ENCODE data around the gene MVD. TPM values are rescaled to one million over a fixed set of nuclear protein-coding genes. Genes with fewer than 3 reads are reported as not detected.

Gene MVD
- total RNA-seq, 1 donor from 2014 or later = 76.2 TPM

DNA sequence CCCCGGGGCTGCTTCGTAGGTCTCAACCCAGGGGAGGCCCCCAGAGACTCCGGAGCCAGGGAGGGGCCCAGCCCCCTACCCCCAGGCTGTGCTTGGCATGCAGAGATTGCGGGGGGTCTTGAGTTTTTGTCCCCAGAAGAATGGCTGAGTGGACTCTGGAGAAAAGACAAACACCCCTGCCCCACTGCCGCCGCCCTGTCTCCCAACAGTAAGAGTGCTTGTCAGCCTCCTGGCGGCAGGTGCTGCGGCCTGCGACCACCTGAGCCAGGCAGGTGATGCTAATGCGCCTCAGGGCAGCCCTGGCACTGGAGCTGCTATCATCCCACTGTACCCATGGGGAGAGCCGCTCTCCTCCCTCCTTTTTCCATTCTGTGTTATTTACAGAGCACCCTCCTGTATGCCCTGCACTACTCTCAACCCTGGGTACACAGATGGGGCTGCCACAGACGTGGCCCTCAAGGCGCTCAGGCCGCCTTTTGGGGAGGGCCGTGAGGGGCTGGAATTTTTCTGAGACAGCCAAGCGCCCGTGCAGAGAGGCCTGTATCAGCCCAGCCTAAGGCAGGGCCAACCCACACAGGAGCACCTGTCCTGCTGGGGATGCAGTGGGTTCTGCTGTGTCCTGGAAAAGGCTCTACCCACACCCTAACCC, 27.1 kb downstream of the MVD start:
- TF ChIP-seq, protein P1, sequence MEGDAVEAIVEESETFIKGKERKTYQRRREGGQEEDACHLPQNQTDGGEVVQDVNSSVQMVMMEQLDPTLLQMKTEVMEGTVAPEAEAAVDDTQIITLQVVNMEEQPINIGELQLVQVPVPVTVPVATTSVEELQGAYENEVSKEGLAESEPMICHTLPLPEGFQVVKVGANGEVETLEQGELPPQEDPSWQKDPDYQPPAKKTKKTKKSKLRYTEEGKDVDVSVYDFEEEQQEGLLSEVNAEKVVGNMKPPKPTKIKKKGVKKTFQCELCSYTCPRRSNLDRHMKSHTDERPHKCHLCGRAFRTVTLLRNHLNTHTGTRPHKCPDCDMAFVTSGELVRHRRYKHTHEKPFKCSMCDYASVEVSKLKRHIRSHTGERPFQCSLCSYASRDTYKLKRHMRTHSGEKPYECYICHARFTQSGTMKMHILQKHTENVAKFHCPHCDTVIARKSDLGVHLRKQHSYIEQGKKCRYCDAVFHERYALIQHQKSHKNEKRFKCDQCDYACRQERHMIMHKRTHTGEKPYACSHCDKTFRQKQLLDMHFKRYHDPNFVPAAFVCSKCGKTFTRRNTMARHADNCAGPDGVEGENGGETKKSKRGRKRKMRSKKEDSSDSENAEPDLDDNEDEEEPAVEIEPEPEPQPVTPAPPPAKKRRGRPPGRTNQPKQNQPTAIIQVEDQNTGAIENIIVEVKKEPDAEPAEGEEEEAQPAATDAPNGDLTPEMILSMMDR (conservative IDR thresholded peaks at IDR 0.05; ENCODE audit: low read depth, low read length) = no peak
- no peak for DNase-seq (ENCODE audit: low read depth)
- H3K4me3 ChIP-seq (ENCODE audit: low read depth, low read length) = no peak overlapping the region

DNA sequence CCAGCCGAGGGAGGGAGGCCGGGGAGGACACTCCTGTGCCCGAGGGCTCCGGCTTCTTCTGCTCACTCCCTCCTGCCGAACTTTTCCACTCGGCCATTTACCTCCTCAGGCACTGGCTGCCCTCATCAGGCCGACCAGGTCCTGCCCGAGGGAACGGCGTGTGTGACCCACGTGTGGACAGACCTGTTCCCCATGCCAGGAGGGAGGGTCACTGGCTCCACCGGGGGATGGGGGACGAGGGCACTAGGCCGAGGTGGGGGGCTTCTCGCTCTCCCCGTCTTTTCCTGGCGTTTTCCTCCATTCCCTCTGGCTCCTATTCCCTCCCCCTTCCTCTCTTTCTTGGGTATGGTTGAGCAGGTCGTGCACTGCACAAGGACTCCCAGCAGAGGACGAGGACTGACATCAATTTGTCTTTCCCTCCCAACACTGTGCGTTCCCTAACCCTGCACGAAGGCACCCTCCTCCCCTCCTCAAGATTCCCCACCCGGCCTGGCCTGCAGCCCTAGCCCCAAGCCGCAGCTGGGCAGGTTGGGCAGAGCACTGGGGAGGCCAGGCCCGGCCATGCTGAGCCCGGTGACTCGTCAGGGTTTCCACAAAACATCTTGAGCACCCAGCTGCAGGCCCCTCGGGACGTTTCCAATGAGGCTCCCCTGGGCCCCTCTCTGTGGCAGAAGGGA, 27.8 kb downstream of the MVD start:
- no peak for DNase-seq (ENCODE audit: low read depth)
- TF ChIP-seq, protein P1 (conservative IDR thresholded peaks at IDR 0.05; ENCODE audit: low read depth, low read length) = no peak
- peak overlapping the region; percentile 48 for H3K4me3 ChIP-seq (ENCODE audit: low read depth, low read length)

DNA sequence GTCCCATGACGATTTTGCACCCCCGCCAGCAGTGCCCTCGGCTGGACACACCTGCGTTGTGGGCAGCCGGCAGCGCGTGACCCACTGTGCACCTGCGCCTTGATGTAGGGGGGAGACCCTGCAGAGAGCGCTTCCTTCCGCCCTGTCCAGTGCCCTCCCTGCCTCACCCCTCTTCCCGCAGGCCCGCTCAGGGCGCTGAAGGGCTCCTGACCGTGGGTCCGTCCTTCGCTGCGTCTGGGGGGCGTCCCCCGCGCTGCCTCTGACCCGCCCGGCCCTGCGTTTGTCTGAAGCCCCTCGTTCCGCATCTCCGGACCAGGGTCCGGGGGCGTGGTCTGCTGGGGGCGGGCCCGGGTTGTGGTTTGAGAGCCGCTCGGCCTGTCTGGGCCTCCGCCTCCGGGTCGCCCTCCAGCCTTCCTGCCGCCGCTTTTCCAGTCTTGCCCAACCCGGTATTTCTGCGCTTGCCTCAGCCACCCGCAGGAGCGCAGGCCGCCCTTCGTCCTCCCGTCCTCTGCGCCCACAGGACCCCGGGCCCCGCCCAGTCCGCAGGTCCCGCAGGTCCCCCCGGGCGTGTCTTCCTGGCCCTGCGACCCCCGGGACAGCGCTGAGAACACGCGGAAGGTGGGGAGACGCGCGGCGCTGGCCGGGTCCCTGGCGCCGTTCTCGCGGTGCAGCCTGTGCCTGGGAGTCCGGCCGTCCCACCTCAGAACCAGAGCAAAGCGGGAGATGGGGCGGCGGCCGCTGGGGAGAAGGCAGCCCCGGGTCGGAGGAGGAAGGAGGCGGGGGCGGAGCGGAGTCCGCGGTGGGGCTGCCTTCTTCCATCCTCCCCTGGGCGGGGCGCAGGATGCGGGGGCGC, 28.5 kb downstream of the MVD start:
- TF ChIP-seq, protein P1 (conservative IDR thresholded peaks at IDR 0.05; ENCODE audit: low read depth, low read length) = no peak
- peak overlapping the region; percentile 48 for H3K4me3 ChIP-seq (ENCODE audit: low read depth, low read length)
- no peak for DNase-seq (ENCODE audit: low read depth)

DNA sequence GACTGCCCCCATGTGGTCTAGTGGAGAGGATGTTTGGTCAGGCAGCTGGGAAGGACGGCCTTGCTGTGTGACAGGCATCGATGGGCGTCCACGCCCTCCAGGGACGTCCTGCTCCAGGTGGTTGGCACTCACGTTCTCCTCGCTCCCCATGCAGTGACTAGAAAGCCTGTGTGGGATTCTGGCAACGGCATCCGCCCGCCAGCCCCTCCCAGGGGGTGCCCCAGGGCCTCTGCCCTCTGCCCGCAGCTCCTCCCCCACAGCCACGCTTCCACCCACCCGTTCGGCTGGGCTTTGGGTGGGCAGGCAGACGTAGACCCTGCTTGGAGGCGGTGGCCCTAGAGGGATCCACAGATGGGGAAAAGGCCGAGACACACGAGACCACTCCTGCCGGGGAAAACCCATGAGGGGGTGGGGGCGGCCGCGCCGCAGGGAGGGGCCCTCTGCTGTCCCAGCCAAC, 29.2 kb downstream of the MVD start:
- peak overlapping the region; percentile 48 for H3K4me3 ChIP-seq (ENCODE audit: low read depth, low read length)
- TF ChIP-seq, protein P1 (conservative IDR thresholded peaks at IDR 0.05; ENCODE audit: low read depth, low read length) = peak; percentile 41
- no peak for DNase-seq (ENCODE audit: low read depth)

DNA sequence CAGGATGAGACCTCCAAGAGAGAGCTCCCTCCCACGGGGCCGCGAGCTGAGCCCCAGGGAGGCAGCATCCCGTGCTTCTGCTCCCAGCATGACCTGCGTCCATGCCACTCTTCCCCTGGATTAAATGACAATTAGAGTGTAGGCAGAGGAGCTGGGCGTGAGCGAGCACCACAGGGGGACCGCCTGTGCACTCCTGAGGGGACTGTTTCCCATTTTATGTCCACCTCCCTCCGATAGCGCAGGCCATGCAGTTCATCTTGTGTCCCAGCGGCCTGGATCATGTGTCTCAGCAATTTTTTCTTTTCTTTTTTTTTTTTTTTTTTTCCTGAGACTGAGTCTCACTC, 30.3 kb downstream of the MVD start:
- TF ChIP-seq, protein P1 (conservative IDR thresholded peaks at IDR 0.05; ENCODE audit: low read depth, low read length) = no peak

DNA sequence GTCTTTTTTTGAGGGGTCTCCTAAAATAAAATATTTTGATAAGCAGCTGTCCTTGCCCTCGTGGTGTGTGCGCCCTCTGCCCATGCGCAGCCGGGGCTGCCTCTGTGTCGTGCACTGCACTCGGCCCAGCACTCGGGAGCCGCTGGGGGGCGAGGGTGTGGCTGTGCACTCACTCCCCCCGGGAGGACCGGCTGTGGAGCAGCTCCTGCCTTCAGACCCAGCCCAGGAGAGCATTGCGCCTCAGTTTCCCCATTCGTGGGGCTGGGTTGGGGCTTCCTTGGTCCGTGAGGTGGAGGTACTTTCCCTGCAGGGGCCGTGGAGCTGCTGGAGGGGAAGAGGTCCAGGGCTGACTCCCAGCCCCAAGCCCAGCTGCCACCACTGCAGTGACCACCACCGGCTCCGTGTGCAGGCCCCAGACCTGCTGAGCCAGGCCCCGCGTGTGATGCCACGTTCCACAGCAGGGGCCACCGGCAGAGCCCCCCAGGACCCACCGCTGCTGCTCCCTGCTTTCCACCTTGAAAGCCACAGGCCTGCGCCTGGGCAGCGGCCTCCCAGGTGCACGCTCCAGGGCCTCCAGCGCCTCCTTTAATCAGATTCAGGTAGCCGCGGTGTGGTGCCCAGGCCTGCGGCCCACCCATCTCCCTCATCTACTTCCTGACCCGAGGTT, 30.8 kb downstream of the MVD start:
- no peak for DNase-seq (ENCODE audit: low read depth)
- TF ChIP-seq, protein P1 (conservative IDR thresholded peaks at IDR 0.05; ENCODE audit: low read depth, low read length) = no peak
- no peak overlapping the region for H3K4me3 ChIP-seq (ENCODE audit: low read depth, low read length)

More for the DNA sequence above, 30.3 kb downstream of the MVD start:
- no peak for DNase-seq (ENCODE audit: low read depth)
- H3K4me3 ChIP-seq (ENCODE audit: low read depth, low read length) = no peak overlapping the region
